ENCODE measurements around the gene LRRC8D. TPM values are rescaled to one million over a fixed set of nuclear protein-coding genes. Genes with fewer than 3 reads are reported as not detected.

Gene LRRC8D
- total and polyA plus RNA-seq, 2 experiments from 2014 or later = 23.6 to 48.8 TPM

DNA sequence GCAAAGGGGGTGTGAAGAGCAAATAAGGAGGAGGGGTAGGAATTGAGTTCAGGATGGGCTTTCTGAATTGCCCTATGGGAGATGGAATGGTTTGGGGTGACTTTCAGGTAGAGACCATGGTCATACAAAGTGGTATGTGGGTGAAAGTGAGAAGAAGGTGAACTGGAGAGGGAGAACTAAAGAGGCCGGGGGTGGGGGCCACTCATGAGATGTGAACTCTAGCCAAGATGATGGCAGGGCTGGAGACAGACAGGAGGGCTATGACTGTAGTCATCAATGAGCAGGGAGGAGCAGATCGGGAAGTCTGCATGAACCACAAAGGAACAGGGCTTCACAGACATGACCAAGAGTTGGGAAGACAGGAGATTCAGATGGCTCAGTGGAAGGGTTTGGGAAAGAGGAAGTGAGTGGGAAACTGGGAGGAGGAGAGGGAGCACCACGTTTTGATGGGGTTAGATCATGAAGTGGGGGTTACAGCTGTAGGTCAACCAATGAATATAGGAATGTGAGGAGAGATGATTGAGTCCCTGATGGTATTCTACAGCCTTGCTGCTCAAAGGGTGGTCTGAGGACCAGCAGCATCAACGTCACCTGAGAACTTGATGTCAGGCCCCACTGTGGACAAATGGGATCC, 20.7 kb upstream of the LRRC8D start:
- no peak for ATAC-seq
- H3K27ac ChIP-seq (ENCODE audit: low read depth) = no peak overlapping the region
- Mint-ChIP-seq H3K4me1 (peaks cover 10% of the 10 kb centered on the region), H3K27ac (no peak overlapping the region), H3K4me3 (no peak overlapping the region), H3K9me3 (peaks cover 5% of the 10 kb centered on the region; the same call in 1 of the 3 replicates), H3K27me3 (ENCODE audit: insufficient read depth, low read depth, poor library complexity) (peaks cover 12% of the 10 kb centered on the region), H3K36me3 (ENCODE audit: low read depth) (no peaks in the 10 kb centered on the region)
- H3F3A ChIP-seq (replicated peaks; ENCODE audit: low read depth) = no peaks in the 10 kb centered on the region
- H3K27me3 ChIP-seq (ENCODE audit: insufficient read depth) = no peaks in the 10 kb centered on the region
- H3K36me3 ChIP-seq (ENCODE audit: insufficient read depth) = no peaks in the 10 kb centered on the region
- H3K4me1 ChIP-seq (ENCODE audit: insufficient read depth) = no peaks in the 10 kb centered on the region
- H3K9me2 ChIP-seq (ENCODE audit: insufficient read depth) = peaks cover 8% of the 10 kb centered on the region; the same call in 1 of the 2 replicates
- H3K4me2 ChIP-seq = no peak overlapping the region
- no peak overlapping the region for H3K4me3 ChIP-seq
- TF ChIP-seq ZNF331 (CRISPR knock-in tag; IDR thresholded peaks at IDR 0.05; ENCODE audit: low read depth) = no peak
- no peak for TF ChIP-seq ZNF462 (CRISPR knock-in tag; IDR thresholded peaks at IDR 0.05)
- TF ChIP-seq, protein P1, sequence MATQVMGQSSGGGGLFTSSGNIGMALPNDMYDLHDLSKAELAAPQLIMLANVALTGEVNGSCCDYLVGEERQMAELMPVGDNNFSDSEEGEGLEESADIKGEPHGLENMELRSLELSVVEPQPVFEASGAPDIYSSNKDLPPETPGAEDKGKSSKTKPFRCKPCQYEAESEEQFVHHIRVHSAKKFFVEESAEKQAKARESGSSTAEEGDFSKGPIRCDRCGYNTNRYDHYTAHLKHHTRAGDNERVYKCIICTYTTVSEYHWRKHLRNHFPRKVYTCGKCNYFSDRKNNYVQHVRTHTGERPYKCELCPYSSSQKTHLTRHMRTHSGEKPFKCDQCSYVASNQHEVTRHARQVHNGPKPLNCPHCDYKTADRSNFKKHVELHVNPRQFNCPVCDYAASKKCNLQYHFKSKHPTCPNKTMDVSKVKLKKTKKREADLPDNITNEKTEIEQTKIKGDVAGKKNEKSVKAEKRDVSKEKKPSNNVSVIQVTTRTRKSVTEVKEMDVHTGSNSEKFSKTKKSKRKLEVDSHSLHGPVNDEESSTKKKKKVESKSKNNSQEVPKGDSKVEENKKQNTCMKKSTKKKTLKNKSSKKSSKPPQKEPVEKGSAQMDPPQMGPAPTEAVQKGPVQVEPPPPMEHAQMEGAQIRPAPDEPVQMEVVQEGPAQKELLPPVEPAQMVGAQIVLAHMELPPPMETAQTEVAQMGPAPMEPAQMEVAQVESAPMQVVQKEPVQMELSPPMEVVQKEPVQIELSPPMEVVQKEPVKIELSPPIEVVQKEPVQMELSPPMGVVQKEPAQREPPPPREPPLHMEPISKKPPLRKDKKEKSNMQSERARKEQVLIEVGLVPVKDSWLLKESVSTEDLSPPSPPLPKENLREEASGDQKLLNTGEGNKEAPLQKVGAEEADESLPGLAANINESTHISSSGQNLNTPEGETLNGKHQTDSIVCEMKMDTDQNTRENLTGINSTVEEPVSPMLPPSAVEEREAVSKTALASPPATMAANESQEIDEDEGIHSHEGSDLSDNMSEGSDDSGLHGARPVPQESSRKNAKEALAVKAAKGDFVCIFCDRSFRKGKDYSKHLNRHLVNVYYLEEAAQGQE (IDR thresholded peaks at IDR 0.05; ENCODE audit: unreplicated experiment) = no peak
- no peak for TF ChIP-seq ZNF114 (CRISPR knock-in tag; IDR thresholded peaks at IDR 0.05)
- TF ChIP-seq POLR2AphosphoS5 (IDR thresholded peaks at IDR 0.05; ENCODE audit: low read depth) = no peak
- no peak for TF ChIP-seq JUNB (IDR thresholded peaks at IDR 0.05; ENCODE audit: unreplicated experiment)
- no peak for TF ChIP-seq EZH2 (IDR thresholded peaks at IDR 0.05; ENCODE audit: low read depth, unreplicated experiment)
- TF ChIP-seq CREB1 (CRISPR knock-in tag; IDR thresholded peaks at IDR 0.05; ENCODE audit: low read depth) = no peak
- TF ChIP-seq NANOG (IDR thresholded peaks at IDR 0.05; ENCODE audit: borderline replicate concordance) = no peak
- no peak for TF ChIP-seq ETS1 (IDR thresholded peaks at IDR 0.05)
- TF ChIP-seq STAT1 (IDR thresholded peaks at IDR 0.05; ENCODE audit: unreplicated experiment) = no peak
- no peak for TF ChIP-seq CTCF (conservative IDR thresholded peaks at IDR 0.05; ENCODE audit: low read depth in 2 of 2)
- no peak for TF ChIP-seq EZH2phosphoT487 (IDR thresholded peaks at IDR 0.05; ENCODE audit: unreplicated experiment)
- no peaks in the 10 kb centered on the region for H3K79me2 ChIP-seq (replicated peaks; ENCODE audit: insufficient read depth)
- H2AFZ ChIP-seq = no peak overlapping the region
- H4K20me1 ChIP-seq (replicated peaks; ENCODE audit: insufficient read depth) = no peaks in the 10 kb centered on the region
- DNase-seq (ENCODE audit: low spot score) = no peak
